ENCODE measurements around the gene GNAT2.

GNAT2 gene

DNA sequence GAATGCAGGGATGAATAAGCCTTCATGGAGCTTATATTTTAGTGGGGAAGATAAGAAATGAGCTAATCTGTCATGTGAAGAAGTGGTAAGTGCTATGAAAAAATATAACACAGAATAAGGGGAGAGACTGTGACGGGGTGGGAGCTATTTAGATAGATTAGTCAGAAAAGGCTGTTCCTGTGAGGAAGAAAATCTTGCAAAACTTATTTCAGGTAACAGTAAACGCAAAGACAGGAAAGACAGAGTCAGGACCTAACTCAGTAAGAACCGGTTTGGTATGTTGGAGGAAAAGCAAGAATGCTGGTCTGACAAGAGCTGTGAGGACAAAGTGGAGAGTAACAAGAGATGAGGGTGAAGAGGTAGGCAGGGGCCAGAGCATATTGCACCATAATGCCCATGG, 49.0 kb downstream of the GNAT2 start:
- Histone ChIP-seq H3K36me3 (ENCODE audit: control insufficient read depth, insufficient read depth, low read length) (peaks cover 4% of the 10 kb centered on the region; the same call in 1 of the 2 replicates), H3K4me1 (ENCODE audit: control insufficient read depth, insufficient read depth, low read length) (peaks cover 21% of the 10 kb centered on the region), H3K27me3 (ENCODE audit: control insufficient read depth, insufficient read depth, low read length) (no peaks in the 10 kb centered on the region), H3K27ac (ENCODE audit: low read depth, low read length) (no peak overlapping the region), H3K9ac (ENCODE audit: low read depth, low read length) (no peak overlapping the region), H3K9me3 (ENCODE audit: control insufficient read depth, insufficient read depth, low read length) (no peaks in the 10 kb centered on the region), H3K4me3 (ENCODE audit: low read depth, low read length) (no peak overlapping the region)

DNA sequence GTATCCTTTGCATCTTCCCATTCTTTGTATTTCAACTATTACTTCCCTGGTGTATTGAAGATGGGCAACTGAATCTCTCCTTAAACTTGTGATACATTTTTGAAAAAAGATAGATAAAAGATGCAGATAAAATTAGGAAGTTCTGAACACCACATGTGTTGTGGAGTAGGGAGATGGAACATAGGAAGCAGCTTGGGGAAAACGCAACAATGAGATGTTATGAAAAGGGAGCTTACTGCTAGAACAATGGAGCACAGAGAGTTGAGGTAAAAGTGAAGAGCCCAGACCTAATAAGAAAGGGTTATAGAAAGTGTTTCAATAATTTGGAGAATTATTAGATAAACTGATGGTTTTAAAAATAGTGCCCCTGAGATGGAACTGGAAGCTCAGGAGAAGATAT, 50.1 kb downstream of the GNAT2 start:
- H3K4me3 ChIP-seq (ENCODE audit: low read depth, low read length): no peak overlapping the region
- peaks cover 4% of the 10 kb centered on the region; the same call in 1 of the 2 replicates for H3K36me3 ChIP-seq (ENCODE audit: control insufficient read depth, insufficient read depth, low read length)
- no peaks in the 10 kb centered on the region for H3K27me3 ChIP-seq (ENCODE audit: control insufficient read depth, insufficient read depth, low read length)
- H3K4me1 ChIP-seq (ENCODE audit: control insufficient read depth, insufficient read depth, low read length): peaks cover 31% of the 10 kb centered on the region
- no peaks in the 10 kb centered on the region for H3K9me3 ChIP-seq (ENCODE audit: control insufficient read depth, insufficient read depth, low read length)
- no peak overlapping the region for H3K9ac ChIP-seq (ENCODE audit: low read depth, low read length)
- H3K27ac ChIP-seq (ENCODE audit: low read depth, low read length): no peak overlapping the region

DNA sequence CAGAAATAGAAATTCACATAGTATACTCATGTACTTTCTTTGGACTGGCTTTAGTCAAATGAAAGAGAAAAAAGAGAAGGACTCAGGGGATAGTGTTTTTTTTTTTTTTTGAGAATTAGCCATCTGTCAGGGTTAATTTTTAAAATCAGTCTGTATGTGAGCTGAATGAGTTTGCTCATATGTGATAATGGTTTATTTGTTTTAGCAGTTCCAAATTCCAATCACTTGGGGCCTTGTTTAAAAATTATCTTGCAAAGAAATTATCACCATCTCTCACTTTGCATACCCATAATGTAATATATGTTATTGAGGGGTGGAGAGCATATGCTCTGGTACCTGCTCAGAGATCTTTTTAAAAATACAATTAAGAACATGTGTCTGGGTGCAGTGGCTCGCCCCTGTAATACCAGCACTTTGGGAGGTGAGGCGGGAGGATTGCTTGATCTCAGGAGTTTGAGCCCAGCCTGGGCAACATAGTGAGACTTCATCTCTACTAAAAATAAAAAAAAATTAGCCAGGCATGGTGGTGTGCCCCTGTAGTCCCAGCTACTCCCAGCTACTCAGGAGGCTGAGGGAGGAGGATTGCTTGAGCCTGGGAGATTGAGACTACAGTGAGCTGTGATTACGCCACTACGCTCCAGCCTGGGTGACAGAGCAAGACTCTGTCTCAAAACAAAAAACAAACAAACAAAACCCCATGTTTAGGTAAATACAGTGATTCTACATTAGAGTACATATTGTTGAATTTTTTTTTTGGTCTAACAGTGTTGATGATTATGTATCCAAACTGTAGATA, 51.3 kb downstream of the GNAT2 start:
- Histone ChIP-seq H3K27me3 (ENCODE audit: control insufficient read depth, insufficient read depth, low read length) (no peaks in the 10 kb centered on the region), H3K4me3 (ENCODE audit: low read depth, low read length) (no peak overlapping the region), H3K36me3 (ENCODE audit: control insufficient read depth, insufficient read depth, low read length) (no peaks in the 10 kb centered on the region), H3K9ac (ENCODE audit: low read depth, low read length) (no peak overlapping the region), H3K27ac (ENCODE audit: low read depth, low read length) (no peak overlapping the region), H3K4me1 (ENCODE audit: control insufficient read depth, insufficient read depth, low read length) (peaks cover 42% of the 10 kb centered on the region), H3K9me3 (ENCODE audit: control insufficient read depth, insufficient read depth, low read length) (no peaks in the 10 kb centered on the region)

DNA sequence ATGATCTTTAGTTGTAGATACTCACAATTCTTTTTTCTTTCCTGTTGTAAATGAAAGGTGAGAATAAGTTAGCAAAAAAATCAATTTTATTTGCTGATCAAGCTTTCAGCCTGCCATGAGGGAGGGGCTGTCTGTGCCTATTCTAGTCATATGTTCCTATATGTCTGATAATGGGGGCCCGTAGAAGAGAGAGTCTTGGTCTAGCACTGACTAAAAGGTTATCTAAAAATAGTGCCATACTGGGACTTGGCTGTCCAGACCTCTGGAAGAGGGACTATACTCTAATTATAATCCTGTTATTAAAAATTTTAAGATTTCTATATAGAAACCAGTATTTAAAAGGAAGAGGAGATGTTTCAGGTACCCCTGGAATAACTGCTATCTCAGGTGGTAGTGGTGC, 52.4 kb downstream of the GNAT2 start:
- Histone ChIP-seq H3K9me3 (ENCODE audit: control insufficient read depth, insufficient read depth, low read length) (no peaks in the 10 kb centered on the region), H3K27me3 (ENCODE audit: control insufficient read depth, insufficient read depth, low read length) (no peaks in the 10 kb centered on the region), H3K4me1 (ENCODE audit: control insufficient read depth, insufficient read depth, low read length) (peaks cover 53% of the 10 kb centered on the region)

DNA sequence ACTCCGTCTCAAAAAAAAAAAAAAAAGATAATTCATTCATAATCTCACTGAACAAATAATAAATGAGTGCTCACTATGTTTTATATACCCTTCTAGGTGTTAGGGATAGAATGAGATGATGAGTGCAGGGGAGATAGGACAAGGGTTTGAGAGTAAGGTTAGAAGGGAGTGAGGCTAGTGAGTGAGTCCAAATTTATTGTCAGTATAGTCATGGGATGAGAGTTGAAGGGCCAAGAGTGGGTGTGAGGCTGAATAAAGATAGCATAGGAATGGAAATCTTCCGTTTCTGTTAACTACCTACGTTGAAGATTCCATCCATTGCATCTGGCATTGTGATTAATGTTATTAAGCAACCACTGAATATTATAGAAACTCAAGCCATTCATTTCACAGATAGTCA, 54.2 kb downstream of the GNAT2 start:
- H3K4me3 ChIP-seq (ENCODE audit: low read depth, low read length): no peak overlapping the region
- H3K4me1 ChIP-seq (ENCODE audit: control insufficient read depth, insufficient read depth, low read length): peaks cover 54% of the 10 kb centered on the region
- H3K27ac ChIP-seq (ENCODE audit: low read depth, low read length): peak overlapping the region; percentile 93
- H3K27me3 ChIP-seq (ENCODE audit: control insufficient read depth, insufficient read depth, low read length): no peaks in the 10 kb centered on the region
- no peaks in the 10 kb centered on the region for H3K36me3 ChIP-seq (ENCODE audit: control insufficient read depth, insufficient read depth, low read length)
- H3K9me3 ChIP-seq (ENCODE audit: control insufficient read depth, insufficient read depth, low read length): no peaks in the 10 kb centered on the region
- no peak overlapping the region for H3K9ac ChIP-seq (ENCODE audit: low read depth, low read length)

More for the DNA sequence above, 52.4 kb downstream of the GNAT2 start:
- H3K27ac ChIP-seq (ENCODE audit: low read depth, low read length): no peak overlapping the region
- no peak overlapping the region for H3K4me3 ChIP-seq (ENCODE audit: low read depth, low read length)
- H3K9ac ChIP-seq (ENCODE audit: low read depth, low read length): no peak overlapping the region
- no peaks in the 10 kb centered on the region for H3K36me3 ChIP-seq (ENCODE audit: control insufficient read depth, insufficient read depth, low read length)

DNA sequence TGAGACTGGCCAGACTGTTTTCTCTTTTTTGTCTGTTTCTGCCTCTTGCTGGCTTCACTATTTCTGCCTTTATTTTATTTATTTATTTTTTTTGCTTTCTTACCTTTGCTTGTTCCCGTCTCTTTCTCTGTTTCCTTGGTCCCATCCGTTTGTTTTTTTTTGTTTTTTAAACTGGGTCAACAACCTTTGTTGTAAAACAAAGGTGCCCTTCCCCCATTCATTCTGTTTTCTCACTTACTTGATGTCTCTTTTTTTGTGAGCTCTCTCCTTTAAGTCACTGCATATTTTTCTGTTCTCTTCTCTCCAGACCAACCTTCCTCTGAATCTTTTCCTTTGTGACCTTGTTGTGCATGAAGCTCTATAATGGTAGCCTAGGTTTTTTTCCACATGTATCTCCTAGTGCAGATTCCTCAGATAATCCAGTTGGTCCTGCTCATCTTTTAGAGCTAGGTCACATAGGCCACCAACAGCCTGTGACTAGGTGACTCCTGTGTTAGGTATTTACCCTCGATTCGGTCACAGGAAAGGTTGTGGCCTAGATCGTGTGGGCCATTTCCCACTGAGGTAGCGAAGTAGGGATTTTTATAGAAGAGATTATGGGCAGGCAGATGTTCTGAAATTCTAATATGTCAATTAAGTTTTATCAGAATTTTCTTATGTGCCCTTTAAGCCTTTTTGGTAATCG, 55.1 kb downstream of the GNAT2 start:
- H3K4me1 ChIP-seq (ENCODE audit: control insufficient read depth, insufficient read depth, low read length): peaks cover 50% of the 10 kb centered on the region
- H3K4me3 ChIP-seq (ENCODE audit: low read depth, low read length): peak overlapping the region; percentile 42

DNA sequence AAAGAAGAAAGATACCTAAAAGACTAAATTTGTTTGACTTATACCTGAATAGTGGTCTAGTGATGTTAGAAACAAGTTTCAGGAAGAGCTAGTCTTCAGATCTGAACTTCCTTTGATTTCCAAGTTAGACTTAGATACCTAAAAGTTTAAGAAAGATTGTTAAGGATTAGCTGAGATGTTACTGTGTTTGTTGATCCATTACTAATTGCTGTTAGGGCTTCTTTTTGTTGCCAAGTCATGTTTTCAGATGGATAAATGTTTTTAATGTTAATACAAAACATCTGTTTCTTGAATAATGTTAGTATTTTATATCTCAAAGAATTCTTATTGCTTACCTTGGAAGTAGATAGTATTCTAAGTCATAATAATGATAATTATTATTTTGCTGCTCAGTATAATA, 59.4 kb downstream of the GNAT2 start:
- Histone ChIP-seq H3K27ac (ENCODE audit: low read depth, low read length) (no peak overlapping the region), H3K27me3 (ENCODE audit: control insufficient read depth, insufficient read depth, low read length) (no peaks in the 10 kb centered on the region), H3K9me3 (ENCODE audit: control insufficient read depth, insufficient read depth, low read length) (no peaks in the 10 kb centered on the region), H3K4me1 (ENCODE audit: control insufficient read depth, insufficient read depth, low read length) (peaks cover 34% of the 10 kb centered on the region), H3K4me3 (ENCODE audit: low read depth, low read length) (no peak overlapping the region), H3K9ac (ENCODE audit: low read depth, low read length) (no peak overlapping the region), H3K36me3 (ENCODE audit: control insufficient read depth, insufficient read depth, low read length) (no peaks in the 10 kb centered on the region)

More for the DNA sequence above, 55.1 kb downstream of the GNAT2 start:
- Histone ChIP-seq H3K36me3 (ENCODE audit: control insufficient read depth, insufficient read depth, low read length) (no peaks in the 10 kb centered on the region), H3K9me3 (ENCODE audit: control insufficient read depth, insufficient read depth, low read length) (no peaks in the 10 kb centered on the region), H3K9ac (ENCODE audit: low read depth, low read length) (peak overlapping the region; percentile 42), H3K27me3 (ENCODE audit: control insufficient read depth, insufficient read depth, low read length) (no peaks in the 10 kb centered on the region), H3K27ac (ENCODE audit: low read depth, low read length) (peak overlapping the region; percentile 93)

DNA sequence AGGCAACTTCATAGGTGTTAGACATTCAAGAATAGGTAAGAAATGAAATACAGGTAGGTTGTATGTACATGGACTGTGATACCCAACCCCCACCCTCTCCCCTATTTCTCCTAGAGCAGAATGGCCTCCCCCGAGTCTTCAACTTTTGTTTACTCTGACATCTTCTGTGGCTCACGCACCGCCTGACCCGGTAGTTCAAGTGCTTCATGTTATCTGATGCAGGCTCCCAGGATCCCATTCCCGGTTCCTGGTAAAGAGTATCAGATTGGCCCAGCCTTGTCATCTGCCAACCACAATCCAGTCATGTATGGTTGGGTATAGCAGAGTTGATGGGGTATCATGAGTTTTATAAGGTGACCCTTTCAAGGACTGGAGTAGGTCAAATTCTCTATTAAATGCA, 61.9 kb downstream of the GNAT2 start:
- Histone ChIP-seq H3K9me3 (ENCODE audit: control insufficient read depth, insufficient read depth, low read length) (no peaks in the 10 kb centered on the region), H3K27me3 (ENCODE audit: control insufficient read depth, insufficient read depth, low read length) (no peaks in the 10 kb centered on the region), H3K27ac (ENCODE audit: low read depth, low read length) (no peak overlapping the region), H3K36me3 (ENCODE audit: control insufficient read depth, insufficient read depth, low read length) (no peaks in the 10 kb centered on the region), H3K4me3 (ENCODE audit: low read depth, low read length) (no peak overlapping the region), H3K4me1 (ENCODE audit: control insufficient read depth, insufficient read depth, low read length) (peaks cover 11% of the 10 kb centered on the region; the same call in 1 of the 2 replicates), H3K9ac (ENCODE audit: low read depth, low read length) (no peak overlapping the region)

DNA sequence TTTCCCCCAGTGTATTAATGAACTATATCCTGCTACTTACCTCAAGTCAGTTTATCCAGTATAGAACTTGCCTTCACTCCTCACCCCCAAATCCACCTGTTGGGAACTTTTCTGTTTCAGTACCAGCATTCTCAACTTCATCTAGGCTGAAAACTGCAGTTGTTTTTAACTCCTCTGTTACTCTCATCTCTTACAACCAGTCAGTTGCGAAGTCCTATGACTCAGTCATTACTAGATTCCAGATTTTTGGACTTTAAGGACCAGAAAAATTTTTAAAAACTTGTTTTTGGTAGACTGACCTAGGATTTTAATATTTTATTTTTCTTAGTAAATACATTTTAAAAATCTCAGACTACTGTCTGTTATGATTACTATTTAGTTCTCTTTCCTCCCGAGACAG, 62.9 kb downstream of the GNAT2 start:
- no peak overlapping the region for H3K4me3 ChIP-seq (ENCODE audit: low read depth, low read length)
- H3K9ac ChIP-seq (ENCODE audit: low read depth, low read length): no peak overlapping the region
- H3K4me1 ChIP-seq (ENCODE audit: control insufficient read depth, insufficient read depth, low read length): 0 out of 2 replicates have a peak, but pooled peaks cover 2% of the 10 kb centered on the region
- H3K36me3 ChIP-seq (ENCODE audit: control insufficient read depth, insufficient read depth, low read length): no peaks in the 10 kb centered on the region
- no peak overlapping the region for H3K27ac ChIP-seq (ENCODE audit: low read depth, low read length)
- no peaks in the 10 kb centered on the region for H3K9me3 ChIP-seq (ENCODE audit: control insufficient read depth, insufficient read depth, low read length)
- H3K27me3 ChIP-seq (ENCODE audit: control insufficient read depth, insufficient read depth, low read length): no peaks in the 10 kb centered on the region
